NCI-H128 (cell line): Measurements from ENCODE around the gene ANKZF1.

ENCODE experiments used
- DNase-seq: peaks from one replicate; lab custom pipeline; 2025; ENCODE audit not compliant: unreplicated experiment; lab: John Stamatoyannopoulos, UW

The ANKZF1 gene

DNA sequence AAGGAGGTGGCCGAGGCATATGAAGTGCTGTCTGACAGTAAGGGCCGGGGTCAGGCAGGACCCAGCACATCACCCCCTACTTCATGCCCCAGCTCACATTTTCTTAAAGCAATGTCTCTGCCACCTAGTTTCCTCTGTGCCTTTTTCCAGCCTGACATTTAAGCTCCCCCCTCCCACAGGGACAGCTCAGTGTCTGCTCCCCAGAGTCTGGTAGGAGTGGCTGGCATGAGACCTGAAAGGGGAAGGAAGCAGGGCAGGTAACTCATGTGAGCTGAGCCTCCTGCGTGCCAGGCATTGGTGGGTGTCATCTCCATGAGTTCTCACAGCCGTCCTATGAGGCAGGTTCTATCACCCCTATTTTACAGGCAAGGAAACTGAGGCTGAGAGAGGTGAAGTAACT is 51.0 kb downstream of the ANKZF1 start:
- DNase-seq, result no peak

- no peak for DNase-seq
Measured at GRCh38 chr2:219281588-219281987, 52.0 kb downstream of the ANKZF1 start.

- no peak for DNase-seq
Measured at GRCh38 chr2:219282375-219282774, 52.8 kb downstream of the ANKZF1 start.

- DNase-seq, result no peak
Measured at GRCh38 chr2:219282943-219283581, 53.5 kb downstream of the ANKZF1 start.

DNA sequence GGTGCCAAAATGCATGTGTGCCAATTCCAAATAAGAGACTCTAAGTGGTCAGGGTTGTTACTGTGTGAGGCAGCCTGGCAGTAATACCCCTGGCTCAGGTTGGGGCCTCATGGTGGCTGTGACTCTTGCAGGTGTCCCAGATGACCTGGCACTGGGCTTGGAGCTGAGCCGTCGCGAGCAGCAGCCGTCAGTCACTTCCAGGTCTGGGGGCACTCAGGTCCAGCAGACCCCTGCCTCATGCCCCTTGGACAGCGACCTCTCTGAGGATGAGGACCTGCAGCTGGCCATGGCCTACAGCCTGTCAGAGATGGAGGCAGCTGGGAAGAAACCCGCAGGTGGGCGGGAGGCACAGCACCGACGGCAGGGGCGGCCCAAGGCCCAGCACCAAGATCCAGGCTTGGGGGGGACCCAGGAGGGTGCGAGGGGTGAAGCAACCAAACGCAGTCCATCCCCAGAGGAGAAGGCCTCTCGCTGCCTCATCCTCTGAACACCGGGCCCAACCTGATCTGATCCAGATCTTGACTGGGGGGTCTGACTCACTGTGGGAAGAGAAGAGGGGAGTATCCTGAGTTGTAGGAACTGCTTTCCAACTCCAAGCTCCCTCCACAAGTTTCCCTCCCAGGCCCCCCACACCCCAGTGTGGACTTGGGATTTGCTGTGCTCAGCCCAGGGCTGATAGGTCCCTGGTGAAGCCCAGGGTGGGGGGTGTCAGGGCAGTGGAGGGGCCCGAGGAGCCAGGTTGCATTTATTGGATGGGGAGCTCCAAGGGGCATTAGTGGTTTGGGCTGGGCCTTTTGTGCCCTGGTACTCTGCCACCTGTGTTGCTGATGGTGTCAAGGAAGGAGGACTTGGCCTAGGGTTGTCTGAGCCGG is 55.1 kb downstream of the ANKZF1 start:
- no peak for DNase-seq

GRCh38 chr2:219285373-219285735 is 55.7 kb downstream of the ANKZF1 start:
- DNase-seq, result no peak

GRCh38 chr2:219285894-219286425 is 56.4 kb downstream of the ANKZF1 start:
- DNase-seq, result no peak
